LNCaP clone FGC (cell line): ENCODE results near the gene HOXA4.

Experiments used
- DNase-seq: peaks from one replicate; pipeline ENCODE4 v3.0.0-alpha.2; 2011; ENCODE audit warnings: low read depth
- H3K4me3 ChIP-seq: 2 replicates; pipeline ENCODE4 v1.5.1; 2011; ENCODE audit warnings: mild to moderate bottlenecking, low read depth, low read length, control low read depth
- TF ChIP-seq, protein P1 (sequence below): IDR thresholded peaks from 2 replicates; pipeline ENCODE4 v1.5.1; 2012; ENCODE audit warnings: mild to moderate bottlenecking; ENCODE audit not compliant: control insufficient read depth, insufficient read depth; ENCODE audit errors: extremely low read depth

HOXA4 gene

DNA sequence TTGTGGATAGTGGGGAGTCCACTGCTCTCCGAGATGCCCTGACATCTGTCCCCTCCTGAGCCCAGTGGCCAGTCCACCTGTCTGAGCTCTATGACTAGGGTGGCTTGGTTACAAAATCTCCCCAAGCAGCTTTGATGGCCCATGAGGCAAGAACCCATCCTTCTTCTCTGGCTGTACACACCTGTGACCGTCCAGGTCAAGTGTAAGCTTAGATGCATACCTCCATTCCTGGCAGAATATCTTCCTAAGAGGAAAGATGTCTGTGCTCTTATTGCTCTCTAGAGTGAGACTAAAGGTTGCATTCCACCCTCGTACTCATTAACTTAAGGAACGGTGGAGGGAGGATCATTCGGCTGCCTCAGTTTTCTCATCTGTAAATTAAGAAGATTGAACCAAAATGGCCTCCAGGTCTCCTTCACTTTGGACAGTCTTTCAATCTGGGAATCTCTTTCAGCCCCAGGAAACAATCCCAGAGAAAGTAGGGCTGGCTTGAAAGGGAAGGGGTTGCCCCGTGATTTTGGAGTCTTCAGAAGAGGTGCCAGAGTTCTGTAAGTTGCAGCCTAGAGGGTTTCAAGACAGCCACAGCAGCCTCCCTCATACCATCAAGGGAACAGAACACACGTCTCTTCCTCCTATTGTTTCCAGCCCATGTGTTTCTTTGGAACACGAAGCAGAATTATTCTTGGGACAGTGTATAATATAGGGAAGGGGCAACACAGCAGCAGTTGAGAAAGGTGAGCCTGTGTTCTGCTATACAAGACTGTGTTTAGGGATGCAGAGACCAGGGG is 5.5 kb downstream of the HOXA4 start:
- TF ChIP-seq, protein P1, sequence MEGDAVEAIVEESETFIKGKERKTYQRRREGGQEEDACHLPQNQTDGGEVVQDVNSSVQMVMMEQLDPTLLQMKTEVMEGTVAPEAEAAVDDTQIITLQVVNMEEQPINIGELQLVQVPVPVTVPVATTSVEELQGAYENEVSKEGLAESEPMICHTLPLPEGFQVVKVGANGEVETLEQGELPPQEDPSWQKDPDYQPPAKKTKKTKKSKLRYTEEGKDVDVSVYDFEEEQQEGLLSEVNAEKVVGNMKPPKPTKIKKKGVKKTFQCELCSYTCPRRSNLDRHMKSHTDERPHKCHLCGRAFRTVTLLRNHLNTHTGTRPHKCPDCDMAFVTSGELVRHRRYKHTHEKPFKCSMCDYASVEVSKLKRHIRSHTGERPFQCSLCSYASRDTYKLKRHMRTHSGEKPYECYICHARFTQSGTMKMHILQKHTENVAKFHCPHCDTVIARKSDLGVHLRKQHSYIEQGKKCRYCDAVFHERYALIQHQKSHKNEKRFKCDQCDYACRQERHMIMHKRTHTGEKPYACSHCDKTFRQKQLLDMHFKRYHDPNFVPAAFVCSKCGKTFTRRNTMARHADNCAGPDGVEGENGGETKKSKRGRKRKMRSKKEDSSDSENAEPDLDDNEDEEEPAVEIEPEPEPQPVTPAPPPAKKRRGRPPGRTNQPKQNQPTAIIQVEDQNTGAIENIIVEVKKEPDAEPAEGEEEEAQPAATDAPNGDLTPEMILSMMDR = no peak
- no peak for DNase-seq
- H3K4me3 ChIP-seq = no peak overlapping the region

DNA sequence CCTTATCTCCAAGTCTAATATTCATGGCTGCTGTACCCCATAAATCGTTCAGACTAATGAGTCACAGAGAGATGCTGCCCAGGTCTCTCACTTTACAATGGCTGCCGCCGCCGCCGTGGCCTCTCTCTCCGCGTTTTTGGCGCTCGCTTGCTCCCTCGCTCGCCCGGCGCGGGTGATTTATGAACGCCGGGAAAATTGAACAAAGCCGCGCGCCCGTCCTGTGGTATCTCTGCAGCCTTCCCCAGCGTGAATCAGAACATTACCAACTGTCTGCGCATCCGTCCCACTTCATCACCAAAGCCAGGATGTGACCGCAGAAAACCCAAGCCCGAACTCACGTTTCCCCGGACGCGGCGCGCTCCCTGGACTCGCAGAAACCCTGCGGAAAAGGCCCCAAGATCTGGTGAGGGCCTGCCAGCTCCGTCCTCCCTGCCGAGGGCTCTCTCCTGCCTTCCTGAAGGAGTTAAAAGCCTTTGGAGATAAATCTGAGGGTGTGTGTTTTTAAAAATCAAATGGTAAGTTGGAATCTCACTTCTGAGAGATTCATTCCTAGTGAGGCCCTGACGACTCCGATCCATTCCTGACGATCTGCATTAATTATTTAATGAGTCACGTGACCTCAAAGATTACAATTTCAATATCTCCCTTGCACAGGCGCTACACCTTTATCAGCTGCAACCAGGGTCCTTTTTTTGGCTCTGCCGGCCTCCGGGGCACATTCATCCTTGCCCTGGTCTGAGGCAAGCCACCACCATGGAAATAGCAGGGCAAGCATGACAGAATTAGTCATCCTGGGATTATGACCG is 6.3 kb downstream of the HOXA4 start:
- TF ChIP-seq, protein P1 = no peak
- no peak for DNase-seq
- no peak overlapping the region for H3K4me3 ChIP-seq

DNA sequence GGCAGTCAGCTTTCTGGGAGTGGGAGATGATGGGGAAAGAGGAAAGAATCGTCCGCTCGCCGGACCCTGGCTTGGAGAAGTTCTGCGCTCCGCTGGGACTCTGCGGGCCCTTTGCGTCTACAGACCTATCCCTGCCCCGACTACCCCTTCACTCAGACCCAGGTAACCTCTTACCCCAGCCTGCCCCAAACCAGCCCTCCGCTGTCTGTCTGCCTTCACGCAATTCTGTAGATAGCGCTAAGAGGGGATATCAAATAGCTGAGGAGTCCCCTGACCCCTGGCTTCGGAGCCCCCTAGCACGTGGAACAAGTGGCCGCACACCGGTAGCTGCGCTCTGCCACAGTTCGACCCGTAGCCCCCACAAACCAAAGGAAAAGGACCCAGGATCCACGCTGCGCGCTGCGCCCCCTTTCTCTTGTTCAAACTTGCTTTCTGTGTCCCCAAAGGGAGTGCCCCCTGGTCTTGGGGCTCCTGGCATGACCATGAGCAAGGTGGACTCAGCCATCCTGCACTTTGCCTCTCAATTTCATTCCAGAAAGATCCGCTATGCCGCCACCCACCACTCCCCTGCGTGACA is 7.0 kb downstream of the HOXA4 start:
- DNase-seq = no peak
- H3K4me3 ChIP-seq = no peak overlapping the region

DNA sequence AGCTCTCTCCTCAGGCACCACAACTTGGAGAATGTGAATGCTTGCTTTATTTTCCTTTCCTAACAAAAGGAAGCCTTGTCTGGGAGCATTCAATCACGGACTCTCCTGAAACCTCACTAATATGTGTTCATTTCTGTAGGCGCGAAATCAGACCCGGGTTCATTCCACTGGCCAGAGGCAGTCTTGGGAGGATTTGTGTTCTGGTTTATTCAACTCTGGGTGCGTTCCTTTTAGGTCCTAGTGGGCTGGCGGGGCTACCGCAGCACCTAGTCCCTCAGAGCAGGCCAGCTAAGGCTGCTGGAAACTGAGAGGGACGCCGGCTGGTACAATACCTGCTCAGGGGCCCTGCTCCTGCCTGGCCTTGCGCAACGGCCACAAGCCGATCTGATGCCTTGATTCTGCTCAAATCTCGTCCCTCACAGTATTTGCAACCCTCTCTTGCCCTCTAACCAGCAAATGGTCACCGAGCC is 7.5 kb downstream of the HOXA4 start:
- no peak for DNase-seq
- TF ChIP-seq, protein P1 = no peak
- H3K4me3 ChIP-seq = no peak overlapping the region

More for the DNA sequence above, 7.0 kb downstream of the HOXA4 start:
- TF ChIP-seq, protein P1 = no peak

DNA sequence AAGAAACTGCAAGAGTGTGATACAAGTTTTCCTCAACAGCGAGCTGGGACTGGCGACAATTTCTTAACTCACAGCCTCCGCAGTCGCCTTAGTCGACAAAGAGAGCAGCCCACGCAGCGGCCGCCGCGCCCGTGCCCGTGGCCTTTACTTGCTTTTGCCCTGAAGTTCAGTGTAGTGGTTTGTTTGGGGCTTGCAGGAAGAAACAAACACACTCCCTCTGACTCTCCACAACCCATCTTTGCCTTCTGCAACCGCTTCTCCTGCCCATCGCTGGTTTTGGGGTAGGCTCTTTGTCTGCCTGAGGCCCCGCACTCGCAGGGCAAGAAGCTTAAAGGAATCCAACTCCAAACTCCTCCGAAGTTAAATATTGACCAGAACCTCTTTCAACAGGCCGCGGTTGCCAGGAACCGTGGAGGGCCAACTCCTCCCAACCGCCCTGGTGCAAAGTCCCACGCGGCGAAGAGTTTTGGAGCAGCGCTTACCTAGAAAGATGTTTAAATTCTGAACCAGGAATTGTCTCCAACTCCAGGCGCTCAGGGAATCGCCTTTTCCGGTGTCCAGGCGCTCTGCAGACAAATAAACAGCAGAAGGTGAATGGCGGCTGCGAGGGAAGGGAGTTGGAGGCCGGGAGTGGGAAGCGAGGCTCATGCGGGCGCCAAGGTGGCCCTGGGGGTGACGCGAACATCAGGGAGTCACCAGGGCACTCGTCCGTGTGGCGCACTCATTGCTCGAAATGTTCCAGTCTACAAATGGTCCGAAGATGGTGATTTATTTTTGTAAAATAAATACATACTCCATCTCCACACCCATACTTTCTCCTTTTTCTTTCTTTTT is 8.3 kb downstream of the HOXA4 start:
- no peak for DNase-seq
- TF ChIP-seq, protein P1 = no peak
- no peak overlapping the region for H3K4me3 ChIP-seq

DNA sequence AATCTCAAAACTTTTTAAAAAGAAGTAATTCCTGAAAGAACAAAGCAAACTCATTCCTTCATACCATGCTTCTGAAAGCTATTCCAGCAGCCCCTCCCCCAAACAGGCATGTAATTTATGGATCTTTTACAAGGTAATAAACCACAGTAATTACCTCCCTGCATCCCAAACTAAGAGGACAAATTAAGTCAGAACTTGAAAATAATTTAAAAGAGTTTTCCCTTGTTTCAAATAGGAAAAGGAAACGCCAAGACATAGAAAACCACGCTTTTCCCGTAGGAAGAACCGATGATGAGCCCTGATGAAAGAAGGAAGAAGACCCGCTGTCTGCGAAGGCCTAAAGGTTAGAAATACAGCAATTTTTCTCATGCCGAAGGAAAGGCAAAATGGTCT is 8.9 kb downstream of the HOXA4 start:
- no peak for DNase-seq
- TF ChIP-seq, protein P1 = no peak
- H3K4me3 ChIP-seq = no peak overlapping the region
